Esophagus muscularis mucosa (tissue), 3 donors: ENCODE data around the gene CHST14.
A peak's percentile ranks its signal among the peaks of the same experiment; 100 is the strongest.

Experiments used
- EP300 ChIP-seq: sonication (generic); formaldehyde crosslinking; IDR thresholded peaks from one replicate; pipeline ENCODE4 v1.6.1; 2017; ENCODE audit warnings: antibody characterized with exemption
- POLR2A ChIP-seq: fragments of 450-650 bp; IDR thresholded peaks from one replicate; pipeline ENCODE4 v1.6.1; 2017; ENCODE audit warnings: antibody characterized with exemption, moderate library complexity, mild to moderate bottlenecking, low read depth
- POLR2AphosphoS5 ChIP-seq, 2 donors: sonication (generic); formaldehyde crosslinking; IDR thresholded peaks; one replicate each; pipeline ENCODE4 v1.6.1; 2017; ENCODE audit warnings: antibody characterized with exemption in 2 of 2

- TF ChIP-seq POLR2A, result no peak
- TF ChIP-seq POLR2AphosphoS5 (IDR thresholded peaks at IDR 0.05), result peak; percentile 65 to 71
- TF ChIP-seq EP300, result no peak
Observed at GRCh38 chr15:40440743-40441564, 29.8 kb upstream of the CHST14 start, which contains the start of gene BAHD1.
